ENCODE data around the gene TUBB4B. TPM values are rescaled to one million over a fixed set of nuclear protein-coding genes. Genes with fewer than 3 reads are reported as not detected.

Gene TUBB4B
- total RNA-seq, 2 donors from 2014 or later, result 79.1 to 171 TPM

GRCh38 chr9:137198051-137198901 lies 42.8 kb upstream of the TUBB4B start:
- intact Hi-C loops (cut with DNase I), result no loop called here
- Histone ChIP-seq H3K9me3 (no peaks in the 10 kb centered on the region), H3K4me1 (peaks cover 87% of the 10 kb centered on the region), H3K4me3 (peak overlapping the region; percentile 32 to 40), H3K27me3 (no peaks in the 10 kb centered on the region), H3K27ac (peak overlapping the region; percentile 92 to 99 (median 92)), H3K36me3 (replicated peaks in 1 of 2; ENCODE audit: insufficient read depth in 1 of 2, low read depth in 2 of 2) (no peaks in the 10 kb centered on the region)
- TF ChIP-seq POLR2A (IDR thresholded peaks at IDR 0.05) (peak; percentile 50 to 58 (median 54)), CTCF (IDR thresholded peaks at IDR 0.05) (no peak)
- WGBS, 2 donors, result 15% methylated on average over 18 of the region's 19 CpGs; no CpG with 5 or more reads in 1 of the 2 donors
- DNase-seq (peak; percentile 91 to 97 (median 95)), ATAC-seq (peak; percentile 40)

GRCh38 chr9:137198902-137199283 lies 42.2 kb upstream of the TUBB4B start:
- intact Hi-C loops (cut with DNase I), result no loop called here
- H3K36me3 ChIP-seq (replicated peaks in 1 of 2; ENCODE audit: insufficient read depth in 1 of 2, low read depth in 2 of 2), result no peaks in the 10 kb centered on the region
- H3K4me1 ChIP-seq, result peaks cover 87% of the 10 kb centered on the region
- no peaks in the 10 kb centered on the region for H3K9me3 ChIP-seq
- TF ChIP-seq CTCF (IDR thresholded peaks at IDR 0.05) (no peak), POLR2A (IDR thresholded peaks at IDR 0.05) (peak in 1 of 3 donors; percentile 25)
- peak overlapping the region; percentile 92 to 99 (median 92) for H3K27ac ChIP-seq
- no peak for ATAC-seq
- H3K4me3 ChIP-seq, result peak overlapping the region; percentile 32 to 40
- no peaks in the 10 kb centered on the region for H3K27me3 ChIP-seq
- WGBS, 2 donors, result 7 to 24% methylated on average over 7 to 11 of the region's 11 CpGs
- peak; percentile 70 to 86 (median 79) for DNase-seq

- Histone ChIP-seq H3K27me3 (no peaks in the 10 kb centered on the region), H3K27ac (peak overlapping the region; percentile 92 to 99 (median 92)), H3K9me3 (no peaks in the 10 kb centered on the region), H3K36me3 (replicated peaks in 1 of 2; ENCODE audit: insufficient read depth in 1 of 2, low read depth in 2 of 2) (no peaks in the 10 kb centered on the region), H3K4me1 (peaks cover 87% of the 10 kb centered on the region), H3K4me3 (peak overlapping the region; percentile 32 to 40)
- intact Hi-C loops (cut with DNase I), result no loop called here
- DNase-seq, result peak in 1 of 4 donors; percentile 30
- TF ChIP-seq POLR2A (IDR thresholded peaks at IDR 0.05), result no peak
- TF ChIP-seq CTCF (IDR thresholded peaks at IDR 0.05), result no peak
- 1 to 3% methylated on average over 12 to 38 of the region's 51 CpGs for WGBS, 2 donors
- no peak for ATAC-seq
Observed at GRCh38 chr9:137199411-137200121, 41.5 kb upstream of the TUBB4B start.

- WGBS, 2 donors, result 0 to 1% methylated on average over 5 to 70 of the region's 118 CpGs
- ATAC-seq, result peak; percentile 87
- intact Hi-C loops (cut with DNase I), result no loop called here
- peak; percentile 99 to 100 (median 100) for DNase-seq
- Histone ChIP-seq H3K4me1 (peaks cover 80% of the 10 kb centered on the region), H3K4me3 (peak within 1 kb of the TSS; percentile 32 to 40), H3K36me3 (replicated peaks in 1 of 2; ENCODE audit: insufficient read depth in 1 of 2, low read depth in 2 of 2) (no peaks in the 10 kb centered on the region), H3K27ac (peak within 1 kb of the TSS; percentile 92 to 99 (median 92)), H3K9me3 (no peaks in the 10 kb centered on the region), H3K27me3 (no peaks in the 10 kb centered on the region)
- TF ChIP-seq POLR2A (IDR thresholded peaks at IDR 0.05), result peak; percentile 75 to 96 (median 77)
- peak in 1 of 7 experiments; percentile 5 for TF ChIP-seq CTCF (IDR thresholded peaks at IDR 0.05)
Observed at GRCh38 chr9:137200311-137201204, 40.5 kb upstream of the TUBB4B start, which contains the start of gene TPRN. TPRN (minus strand) TSS chr9:137200741; CDS start chr9:137200711, 30 bp downstream.
